ENCODE results near the gene FAM219B. TPM values are rescaled to one million over a fixed set of nuclear protein-coding genes. Genes with fewer than 3 reads are reported as not detected.

FAM219B gene
- total RNA-seq, 1 donor from 2014 or later, result 91.4 TPM

- DNase-seq (ENCODE audit: low spot score), result no peak
Measured at GRCh38 chr15:74873756-74874424, 32.8 kb downstream of the FAM219B start.

- peak; percentile 97 for DNase-seq (ENCODE audit: low spot score)
Measured at GRCh38 chr15:74873036-74873755, 33.5 kb downstream of the FAM219B start, which contains the start of gene SCAMP2. Gene SCAMP2 (minus strand): TSS chr15:74873365. CDS start chr15:74873255, 110 bp downstream.

GRCh38 chr15:74872702-74873035 lies 34.0 kb downstream of the FAM219B start:
- DNase-seq (ENCODE audit: low spot score), result no peak

- DNase-seq (ENCODE audit: low spot score), result no peak
Measured at GRCh38 chr15:74870436-74871215, 36.0 kb downstream of the FAM219B start.

- DNase-seq (ENCODE audit: low spot score), result no peak
Measured at GRCh38 chr15:74869726-74870407, 36.8 kb downstream of the FAM219B start.

- no peak for DNase-seq (ENCODE audit: low spot score)
Measured at GRCh38 chr15:74869372-74869725, 37.3 kb downstream of the FAM219B start.

GRCh38 chr15:74868059-74868458 lies 38.6 kb downstream of the FAM219B start:
- DNase-seq (ENCODE audit: low spot score), result no peak

GRCh38 chr15:74867466-74868038 lies 39.1 kb downstream of the FAM219B start:
- no peak for DNase-seq (ENCODE audit: low spot score)

GRCh38 chr15:74866090-74866489 lies 40.6 kb downstream of the FAM219B start:
- DNase-seq (ENCODE audit: low spot score), result no peak

- no peak for DNase-seq (ENCODE audit: low spot score)
Measured at GRCh38 chr15:74865316-74865715, 41.3 kb downstream of the FAM219B start.

- DNase-seq (ENCODE audit: low spot score), result no peak
Measured at GRCh38 chr15:74864296-74864695, 42.4 kb downstream of the FAM219B start.

- no peak for DNase-seq (ENCODE audit: low spot score)
Measured at GRCh38 chr15:74863239-74864056, 43.2 kb downstream of the FAM219B start.

- DNase-seq (ENCODE audit: low spot score), result no peak
Measured at GRCh38 chr15:74858369-74858740, 48.3 kb downstream of the FAM219B start.

GRCh38 chr15:74857671-74858368 lies 48.8 kb downstream of the FAM219B start:
- DNase-seq (ENCODE audit: low spot score), result no peak

- DNase-seq (ENCODE audit: low spot score), result no peak
Measured at GRCh38 chr15:74857082-74857655, 49.5 kb downstream of the FAM219B start.

GRCh38 chr15:74856537-74856936 lies 50.1 kb downstream of the FAM219B start:
- DNase-seq (ENCODE audit: low spot score), result no peak

- no peak for DNase-seq (ENCODE audit: low spot score)
Measured at GRCh38 chr15:74855857-74856256, 50.8 kb downstream of the FAM219B start.

GRCh38 chr15:74854453-74855022 lies 52.1 kb downstream of the FAM219B start:
- no peak for DNase-seq (ENCODE audit: low spot score)

- no peak for DNase-seq (ENCODE audit: low spot score)
Measured at GRCh38 chr15:74851960-74852359, 54.7 kb downstream of the FAM219B start.

Measured in mesenteric fat pad (tissue), 1 donor.